IMR-90 (cell line): ENCODE results near the gene CGGBP1. TPM values are rescaled to one million over a fixed set of nuclear protein-coding genes. Genes with fewer than 3 reads are reported as not detected.

Experiments
- ATAC-seq: fragments of 200-7000 bp; cut with Tn5 transposase; 2 replicates; pipeline ENCODE4 v1.9.1; 2020; ENCODE audit warnings: low read depth, mild to moderate bottlenecking, moderate library complexity
- BruUV-seq: library from RNA; stranded (reverse); fragments of 400-500 nt; replicated peaks from 2 replicates; lab custom pipeline; 2021; lab: Mats Ljungman, UMichigan
- CTCF ChIA-PET: fragments of 300-600 bp; formaldehyde crosslinking; extraction: SDS; loops from one replicate; lab custom pipeline; 2021; ENCODE audit warnings: antibody characterized with exemption; lab: Yijun Ruan, JAX
- POLR2A ChIA-PET: fragments of 300-600 bp; sonication (Branson Sonifier 250); formaldehyde crosslinking; loops from one replicate; lab custom pipeline; 2022; ENCODE audit warnings: antibody characterized with exemption; ENCODE audit not compliant: unreplicated experiment; lab: Charles Lee
- DNase-seq: peaks from one replicate; pipeline ENCODE4 v3.0.0; 2013
- H2AFZ ChIP-seq: replicated peaks from 2 replicates; pipeline ENCODE3; 2013; ENCODE audit warnings: low read length, mild to moderate bottlenecking; ENCODE audit not compliant: poor library complexity
- H2AK5ac ChIP-seq: 2 replicates; pipeline ENCODE4 v1.6.1; 2013; ENCODE audit warnings: low read depth, low read length, inconsistent platforms
- H2AK9ac ChIP-seq: replicated peaks from 2 replicates; pipeline ENCODE3; 2013; ENCODE audit warnings: mild to moderate bottlenecking, low read depth, low read length, moderate library complexity; ENCODE audit not compliant: poor library complexity
- H2BK120ac ChIP-seq: 2 replicates; pipeline ENCODE4 v1.6.1; 2013; ENCODE audit warnings: low read depth, low read length, inconsistent platforms
- H2BK15ac ChIP-seq: 3 replicates; pipeline ENCODE4 v1.6.1; 2013; ENCODE audit warnings: low read depth, low read length, inconsistent platforms
- H2BK20ac ChIP-seq: 2 replicates; pipeline ENCODE4 v1.6.1; 2013; ENCODE audit warnings: low read depth, mild to moderate bottlenecking, inconsistent platforms, low read length, moderate library complexity
- H2BK5ac ChIP-seq: 2 replicates; pipeline ENCODE4 v1.6.1; 2013; ENCODE audit warnings: mild to moderate bottlenecking, low read depth, low read length, inconsistent platforms; ENCODE audit not compliant: poor library complexity, severe bottlenecking
- H3K14ac ChIP-seq: replicated peaks from 2 replicates; pipeline ENCODE4 v1.6.1; 2013; ENCODE audit warnings: low read depth, low read length, inconsistent platforms
- H3K18ac ChIP-seq: 2 replicates; pipeline ENCODE4 v1.6.1; 2013; ENCODE audit warnings: low read depth, low read length, control low read depth
- H3K23ac ChIP-seq: 2 replicates; pipeline ENCODE4 v1.6.1; 2013; ENCODE audit warnings: low read depth, low read length, inconsistent platforms
- H3K27ac ChIP-seq: 2 replicates; pipeline ENCODE4 v1.5.1; 2013; ENCODE audit warnings: mild to moderate bottlenecking, control low read depth, low read length; ENCODE audit not compliant: insufficient read depth
- H3K27me3 ChIP-seq: 2 replicates; pipeline ENCODE4 v1.6.1; 2013; ENCODE audit warnings: low read length; ENCODE audit not compliant: control insufficient read depth, insufficient read depth
- H3K36me3 ChIP-seq: 2 replicates; pipeline ENCODE4 v1.6.1; 2013; ENCODE audit warnings: low read length, mixed read lengths; ENCODE audit not compliant: control insufficient read depth, insufficient read depth
- H3K4ac ChIP-seq: 2 replicates; pipeline ENCODE4 v1.6.1; 2013; ENCODE audit warnings: low read depth, low read length, inconsistent platforms
- H3K4me1 ChIP-seq: 2 replicates; pipeline ENCODE4 v1.6.1; 2013; ENCODE audit warnings: low read length, mixed read lengths; ENCODE audit not compliant: control insufficient read depth, insufficient read depth
- H3K4me2 ChIP-seq: 2 replicates; pipeline ENCODE4 v1.6.1; 2013; ENCODE audit warnings: low read depth, mild to moderate bottlenecking, control low read depth, low read length, moderate library complexity
- H3K4me3 ChIP-seq: 2 replicates; pipeline ENCODE4 v1.5.1; 2013; ENCODE audit warnings: low read depth, mild to moderate bottlenecking, control low read depth, low read length, moderate library complexity; ENCODE audit not compliant: insufficient read depth
- H3K56ac ChIP-seq: 2 replicates; pipeline ENCODE4 v1.6.1; 2013; ENCODE audit warnings: low read length, inconsistent platforms; ENCODE audit not compliant: insufficient read depth; ENCODE audit errors: extremely low read depth
- H3K79me1 ChIP-seq, 2 experiments: 2 replicates each; pipeline ENCODE4 v1.6.1; 2013; ENCODE audit warnings: low read length in 2 of 2, inconsistent platforms in 1 of 2, low read depth in 1 of 2
- H3K9ac ChIP-seq: 2 replicates; pipeline ENCODE4 v1.6.1; 2013; ENCODE audit warnings: low read depth, low read length, control low read depth
- H3K9me1 ChIP-seq: 2 replicates; pipeline ENCODE4 v1.6.1; 2013; ENCODE audit warnings: low read length, inconsistent platforms; ENCODE audit not compliant: insufficient read depth
- H3K9me3 ChIP-seq: 2 replicates; pipeline ENCODE4 v1.6.1; 2013; ENCODE audit warnings: low read length; ENCODE audit not compliant: control insufficient read depth, insufficient read depth
- H4K20me1 ChIP-seq: 2 replicates; pipeline ENCODE4 v1.6.1; 2013; ENCODE audit warnings: low read length, inconsistent platforms; ENCODE audit not compliant: insufficient read depth
- H4K5ac ChIP-seq: 2 replicates; pipeline ENCODE4 v1.6.1; 2013; ENCODE audit warnings: mild to moderate bottlenecking, low read depth, low read length, control low read depth
- H4K8ac ChIP-seq, 2 experiments: 2 replicates each; pipeline ENCODE4 v1.6.1; 2013; ENCODE audit warnings: low read depth in 2 of 2, low read length in 2 of 2, control low read depth in 1 of 2, inconsistent platforms in 1 of 2
- H4K91ac ChIP-seq: 2 replicates; pipeline ENCODE4 v1.6.1; 2013; ENCODE audit warnings: low read depth, low read length, inconsistent platforms; ENCODE audit not compliant: insufficient read depth
- CEBPB ChIP-seq: IDR thresholded peaks from 2 replicates; pipeline ENCODE4 v1.6.1; 2012; ENCODE audit warnings: low read depth, low read length, improper control_type of control experiment
- CHD1 ChIP-seq: IDR thresholded peaks from 2 replicates; pipeline ENCODE4 v1.6.1; 2012; ENCODE audit warnings: low read depth, low read length, improper control_type of control experiment
- MAFK ChIP-seq: IDR thresholded peaks from 2 replicates; pipeline ENCODE4 v1.6.1; 2012; ENCODE audit warnings: low read depth, low read length, improper control_type of control experiment
- MAZ ChIP-seq: IDR thresholded peaks from 2 replicates; pipeline ENCODE4 v1.6.1; 2012; ENCODE audit warnings: low read depth, mild to moderate bottlenecking, low read length, improper control_type of control experiment, moderate library complexity, borderline replicate concordance
- POLR2A ChIP-seq: IDR thresholded peaks from 2 replicates; pipeline ENCODE4 v1.6.1; 2012; ENCODE audit warnings: mild to moderate bottlenecking, low read depth, low read length
- RAD21 ChIP-seq: IDR thresholded peaks from 2 replicates; pipeline ENCODE4 v1.6.1; 2012; ENCODE audit warnings: low read length, improper control_type of control experiment
- RFX5 ChIP-seq: IDR thresholded peaks from 2 replicates; pipeline ENCODE4 v1.8.0; 2012; ENCODE audit warnings: low read depth, mild to moderate bottlenecking, low read length, moderate library complexity
- WGBS, 2 experiments: methylation state at CpG; one replicate each; pipeline versions ENCODE4 v1.1.5 to v1.1.7; 2013; ENCODE audit warnings: missing lambda C conversion rate in 2 of 2; ENCODE audit not compliant: insufficient read length in 1 of 2; ENCODE audit errors: extremely low coverage in 2 of 2; 5-methylcytosine and 5-hydroxymethylcytosine counted together
- dilution Hi-C: fragments of 300-500 bp; cut with HindIII; formaldehyde crosslinking; loops from one replicate; pipeline ENCODE4 v1.14.3; 2018; ENCODE audit warnings: low sequenced_read_pairs; ENCODE audit not compliant: unreplicated experiment
- in situ Hi-C: fragments of 300-500 bp; cut with MboI; formaldehyde crosslinking; loops from 3 replicates; pipeline ENCODE4 v1.14.3; 2019; ENCODE audit warnings: low sequenced_read_pairs, inconsistent platforms, mixed read lengths
- intact Hi-C: fragments of 100-400 bp; cut with micrococcal nuclease; formaldehyde crosslinking; loops from 2 replicates; pipeline ENCODE4 v1.10.0; 2022
- polyA plus RNA-seq, 3 experiments: library from polyadenylated mRNA; depleted of rRNA; stranded (reverse); fragments of >200 nt; gene quantifications; 2 replicates each; pipeline ENCODE4 v1.2.3, GENCODE V29; 2012; ENCODE audit warnings: low replicate concordance in 1 of 3
- total RNA-seq: library from RNA; depleted of rRNA; stranded (reverse); fragments of >200 nt; gene quantifications from 2 replicates; pipeline ENCODE4 v1.2.3, GENCODE V29; 2012
- TF ChIP-seq, protein P1 (sequence below): fragments of 150-350 bp; IDR thresholded peaks from 2 replicates; pipeline ENCODE4 v1.6.1; 2016; ENCODE audit warnings: low read depth, mild to moderate bottlenecking, low read length, moderate library complexity, borderline replicate concordance
- TF ChIP-seq, protein P2 (sequence below): conservative IDR thresholded peaks from 2 replicates; pipeline ENCODE4 v1.5.1; 2012; ENCODE audit warnings: mild to moderate bottlenecking, low read depth, low read length, improper control_type of control experiment

Gene CGGBP1
- total and polyA plus RNA-seq, 2 of the 4 experiments (the other 2 are of a cell fraction) = 42.1 to 47.7 TPM

DNA sequence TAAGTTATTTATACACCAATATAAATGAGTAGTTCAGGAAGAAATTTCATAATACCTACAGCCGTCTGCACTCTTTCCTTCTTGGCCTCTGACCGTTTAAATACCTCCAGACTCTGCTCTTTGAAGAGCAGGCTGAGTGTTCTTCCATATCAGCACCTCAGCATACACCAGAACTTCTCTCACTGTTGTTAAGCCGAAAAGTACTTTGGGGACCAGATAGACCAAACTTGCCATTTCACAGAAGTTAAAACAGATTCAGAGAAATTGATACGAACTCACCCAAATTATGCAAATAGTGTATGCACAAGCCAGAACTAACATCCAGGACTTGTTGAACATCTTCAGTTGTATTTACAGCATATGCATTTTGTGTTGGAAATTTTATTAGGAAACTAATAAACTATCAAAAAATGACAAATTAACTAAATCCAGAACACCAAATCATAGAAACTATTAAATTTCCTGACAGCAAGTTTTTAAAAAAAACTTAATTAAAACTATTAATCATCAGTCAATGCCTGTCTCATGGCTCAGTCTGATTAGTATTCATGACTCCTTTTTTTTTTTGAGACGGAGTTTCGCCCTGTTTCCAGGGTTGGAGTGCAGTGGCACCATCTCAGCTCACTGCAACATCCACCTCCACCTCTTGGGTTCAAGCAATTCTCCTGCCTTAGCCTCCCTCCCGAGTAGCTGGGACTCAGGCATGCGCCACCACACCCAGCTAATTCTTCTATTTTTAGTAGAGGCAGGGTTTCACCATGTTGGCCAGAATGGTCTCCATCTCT lies 24.1 kb downstream of the CGGBP1 start:
- intact Hi-C loops = no loop called here
- Histone ChIP-seq H2AK9ac (no peak overlapping the region), H4K8ac (no peak overlapping the region), H3K9me1 (no peaks in the 10 kb centered on the region), H3K27ac (no peak overlapping the region), H3K14ac (no peak overlapping the region), H3K36me3 (no peaks in the 10 kb centered on the region), H3K4me1 (no peaks in the 10 kb centered on the region; the same call in 1 of the 2 replicates), H3K9ac (no peak overlapping the region), H2BK20ac (no peak overlapping the region), H3K18ac (no peak overlapping the region), H3K79me1 (no peaks in the 10 kb centered on the region), H2BK5ac (no peak overlapping the region), H2BK15ac (no peak overlapping the region), H3K4me3 (no peak overlapping the region), H2AFZ (no peak overlapping the region), H3K27me3 (no peaks in the 10 kb centered on the region), H4K5ac (no peak overlapping the region), H3K56ac (no peak overlapping the region), H3K4me2 (no peak overlapping the region), H2AK5ac (no peak overlapping the region), H3K9me3 (no peaks in the 10 kb centered on the region), H4K20me1 (no peaks in the 10 kb centered on the region), H4K91ac (no peak overlapping the region), H2BK120ac (no peak overlapping the region), H3K4ac (no peak overlapping the region), H3K23ac (no peak overlapping the region)
- dilution Hi-C loops = no loop called here
- 71% methylated on average over 1 of the region's 8 CpGs; no CpG with 5 or more reads in 1 of the 2 experiments for WGBS, 2 experiments
- no peak for DNase-seq
- TF ChIP-seq, protein P1, sequence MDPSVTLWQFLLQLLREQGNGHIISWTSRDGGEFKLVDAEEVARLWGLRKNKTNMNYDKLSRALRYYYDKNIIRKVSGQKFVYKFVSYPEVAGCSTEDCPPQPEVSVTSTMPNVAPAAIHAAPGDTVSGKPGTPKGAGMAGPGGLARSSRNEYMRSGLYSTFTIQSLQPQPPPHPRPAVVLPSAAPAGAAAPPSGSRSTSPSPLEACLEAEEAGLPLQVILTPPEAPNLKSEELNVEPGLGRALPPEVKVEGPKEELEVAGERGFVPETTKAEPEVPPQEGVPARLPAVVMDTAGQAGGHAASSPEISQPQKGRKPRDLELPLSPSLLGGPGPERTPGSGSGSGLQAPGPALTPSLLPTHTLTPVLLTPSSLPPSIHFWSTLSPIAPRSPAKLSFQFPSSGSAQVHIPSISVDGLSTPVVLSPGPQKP = no peak
- TF ChIP-seq, protein P2, sequence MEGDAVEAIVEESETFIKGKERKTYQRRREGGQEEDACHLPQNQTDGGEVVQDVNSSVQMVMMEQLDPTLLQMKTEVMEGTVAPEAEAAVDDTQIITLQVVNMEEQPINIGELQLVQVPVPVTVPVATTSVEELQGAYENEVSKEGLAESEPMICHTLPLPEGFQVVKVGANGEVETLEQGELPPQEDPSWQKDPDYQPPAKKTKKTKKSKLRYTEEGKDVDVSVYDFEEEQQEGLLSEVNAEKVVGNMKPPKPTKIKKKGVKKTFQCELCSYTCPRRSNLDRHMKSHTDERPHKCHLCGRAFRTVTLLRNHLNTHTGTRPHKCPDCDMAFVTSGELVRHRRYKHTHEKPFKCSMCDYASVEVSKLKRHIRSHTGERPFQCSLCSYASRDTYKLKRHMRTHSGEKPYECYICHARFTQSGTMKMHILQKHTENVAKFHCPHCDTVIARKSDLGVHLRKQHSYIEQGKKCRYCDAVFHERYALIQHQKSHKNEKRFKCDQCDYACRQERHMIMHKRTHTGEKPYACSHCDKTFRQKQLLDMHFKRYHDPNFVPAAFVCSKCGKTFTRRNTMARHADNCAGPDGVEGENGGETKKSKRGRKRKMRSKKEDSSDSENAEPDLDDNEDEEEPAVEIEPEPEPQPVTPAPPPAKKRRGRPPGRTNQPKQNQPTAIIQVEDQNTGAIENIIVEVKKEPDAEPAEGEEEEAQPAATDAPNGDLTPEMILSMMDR = no peak
- TF ChIP-seq CEBPB (no peak), POLR2A (no peak), MAFK (no peak), MAZ (no peak), RAD21 (no peak), RFX5 (no peak), CHD1 (no peak)
- no peak for ATAC-seq
- ChIA-PET POLR2A (no interaction called here), CTCF (interaction anchor here (0.6 kb wide), 1 partner anchor 1260 kb away, joined by 3 read pairs; no protein-coding TSS in a partner anchor)
- no TSS peak for BruUV-seq
- in situ Hi-C loops = no loop called here
